GM04503 (cell line): ENCODE data around the gene CD53.
"Not testable (repeated sequence)": the region's sequence is repeated elsewhere in the genome, so short reads cannot be mapped to it uniquely, and the experiment has no call there.

ENCODE experiments used
- DNase-seq: peaks from one replicate; pipeline ENCODE4 v3.0.0-alpha.2; 2012; ENCODE audit warnings: low read depth

Gene CD53

DNA sequence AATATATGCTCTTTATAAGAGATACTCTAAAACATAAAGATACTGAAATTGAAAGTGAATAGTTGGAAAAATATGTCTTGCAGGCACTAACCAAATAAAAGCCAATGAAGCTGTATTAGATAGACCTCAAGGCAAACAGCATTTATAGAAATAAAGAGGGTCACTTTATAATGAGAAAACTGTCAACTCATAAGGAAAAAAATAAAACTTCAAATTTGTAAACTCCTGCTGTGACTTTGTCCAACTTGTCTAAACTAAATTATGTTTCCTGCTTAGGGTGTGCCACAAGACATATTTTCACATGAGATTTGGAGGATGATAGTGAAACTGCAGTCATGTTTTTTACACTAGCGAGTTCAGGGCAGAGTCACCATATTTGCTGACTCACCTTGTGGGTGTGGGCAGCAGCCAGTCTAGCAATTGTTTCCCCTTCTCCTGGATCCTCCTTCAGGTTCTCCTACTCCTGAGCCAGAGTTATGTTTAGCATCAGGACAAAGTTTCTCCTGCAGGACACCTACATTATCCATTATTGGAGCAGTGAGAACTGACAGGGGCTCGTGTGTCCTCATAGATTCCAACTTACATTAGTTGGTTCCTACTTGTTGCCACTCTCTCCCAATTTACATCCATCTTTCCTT lies 43.8 kb downstream of the CD53 start:
- DNase-seq: peak; percentile 4

- DNase-seq: no peak
These were observed 45.1 kb downstream of the CD53 start for GRCh38 chr1:110918016-110918415.

DNA sequence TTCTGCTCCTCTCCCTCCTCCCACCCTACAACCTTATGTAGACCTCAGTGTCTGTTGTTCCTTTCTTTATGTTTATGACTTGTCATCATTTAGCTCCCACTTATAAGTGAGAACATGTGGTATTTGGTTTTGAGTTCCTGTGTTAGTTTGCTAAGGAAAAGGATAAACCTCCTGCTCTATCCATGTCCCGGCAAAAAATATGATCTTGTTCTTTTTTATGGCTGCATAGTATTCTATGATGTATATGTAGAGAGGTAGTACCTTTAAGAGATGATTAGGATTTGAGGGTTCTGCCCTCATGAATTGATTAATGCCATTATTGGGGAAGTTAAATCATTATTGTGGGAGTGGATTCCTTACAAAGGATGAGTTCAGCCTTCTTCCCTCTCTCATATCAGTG lies 49.0 kb downstream of the CD53 start:
- no peak for DNase-seq

- no peak for DNase-seq
These were observed 54.6 kb downstream of the CD53 start for GRCh38 chr1:110927484-110928075.

DNA sequence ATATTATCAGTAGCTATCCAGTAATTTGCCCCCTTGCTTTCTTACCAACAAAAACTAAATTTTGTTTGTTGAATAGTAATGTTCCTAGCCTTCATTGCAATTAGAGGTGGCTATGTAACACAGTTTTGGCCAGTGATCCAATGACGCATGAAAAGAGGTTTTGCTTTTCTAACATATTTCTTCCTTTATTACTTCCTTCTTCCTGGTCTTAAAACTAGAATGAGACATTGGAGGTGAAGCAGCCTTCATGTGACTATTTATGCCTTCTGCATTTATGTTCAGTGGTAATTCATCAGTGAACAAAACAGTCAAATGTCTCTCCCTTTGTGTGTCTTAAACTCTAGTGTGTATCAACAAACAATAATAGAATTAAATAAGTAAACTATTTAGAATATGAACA lies 55.2 kb downstream of the CD53 start:
- DNase-seq: no peak

DNA sequence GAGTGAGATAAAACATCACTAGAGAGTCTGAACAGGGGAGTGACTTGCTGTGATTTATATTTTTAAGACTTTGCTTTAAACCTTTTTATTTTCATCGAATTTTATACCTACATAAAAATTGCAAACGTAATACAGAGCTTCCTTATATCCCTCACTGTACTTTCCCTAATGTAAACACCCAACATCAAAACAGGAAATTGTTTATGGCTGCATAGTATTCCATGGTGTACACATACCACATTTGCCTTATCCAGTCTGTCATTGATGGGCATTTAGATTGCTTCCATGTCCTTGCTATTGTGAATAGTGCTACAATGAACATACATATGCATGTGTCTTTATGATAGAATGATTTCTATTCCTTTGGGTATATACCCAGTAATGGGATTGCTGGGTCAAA lies 56.0 kb downstream of the CD53 start:
- DNase-seq: no peak

DNA sequence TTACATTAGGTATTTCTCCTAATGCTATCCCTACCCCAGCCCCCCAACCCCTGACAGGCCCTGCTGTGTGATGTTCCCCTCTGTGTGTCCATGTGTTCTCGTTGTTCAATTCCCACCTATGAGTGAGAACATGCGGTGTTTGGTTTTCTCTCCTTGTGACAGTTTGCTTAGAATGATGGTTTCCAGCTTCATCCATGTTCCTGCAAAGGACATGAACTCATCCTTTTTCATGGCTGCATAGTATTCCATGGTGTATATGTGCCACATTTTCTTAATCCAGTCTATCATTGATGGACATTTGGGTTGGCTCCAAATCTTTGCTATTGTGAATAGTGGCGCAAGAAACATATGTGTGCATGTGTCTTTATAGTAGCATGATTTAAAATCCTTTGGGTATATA lies 58.1 kb downstream of the CD53 start:
- not testable (repeated sequence) for DNase-seq

GRCh38 chr1:110936567-110936966 lies 63.6 kb downstream of the CD53 start:
- no peak for DNase-seq

- DNase-seq: no peak
These were observed 71.9 kb downstream of the CD53 start for GRCh38 chr1:110944806-110945205.

- DNase-seq: no peak
These were observed 72.7 kb downstream of the CD53 start for GRCh38 chr1:110945626-110946025.

DNA sequence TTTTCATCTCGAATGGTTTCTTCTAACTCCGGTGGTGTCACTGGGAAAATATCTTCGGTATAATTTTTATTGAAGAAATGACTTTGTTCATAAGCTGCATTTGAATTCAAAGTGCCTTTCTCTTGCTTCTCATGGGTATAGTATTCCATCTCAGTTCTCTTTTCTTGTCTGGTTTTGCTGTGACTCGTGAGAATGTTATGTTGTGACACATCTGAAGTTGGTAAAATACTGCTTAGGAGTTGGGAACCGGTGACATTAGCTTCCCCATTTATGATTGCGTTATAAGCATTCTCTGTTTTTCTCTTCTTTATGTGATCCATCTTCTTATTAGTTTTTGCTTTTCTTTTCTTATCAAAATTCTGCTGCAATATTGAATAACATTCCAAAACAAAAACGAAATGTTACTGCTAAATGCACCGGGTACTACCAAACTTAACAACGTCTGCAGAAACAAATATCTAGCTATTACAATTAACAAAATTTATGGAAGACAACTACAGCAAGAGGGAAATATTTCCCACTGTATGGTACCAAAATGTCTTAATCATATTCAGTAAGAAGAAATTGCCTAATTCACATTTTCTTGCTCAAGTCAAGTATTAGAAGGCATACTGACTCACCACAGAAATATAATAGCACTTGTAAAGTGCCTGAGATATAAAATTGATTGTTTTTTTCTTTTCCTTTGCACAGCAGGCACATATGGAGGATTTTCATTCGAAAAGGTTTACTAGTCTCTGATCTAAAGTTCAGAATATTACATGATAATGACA lies 75.3 kb downstream of the CD53 start:
- no peak for DNase-seq
